ENCODE results near the gene IQCK.

IQCK gene

DNA sequence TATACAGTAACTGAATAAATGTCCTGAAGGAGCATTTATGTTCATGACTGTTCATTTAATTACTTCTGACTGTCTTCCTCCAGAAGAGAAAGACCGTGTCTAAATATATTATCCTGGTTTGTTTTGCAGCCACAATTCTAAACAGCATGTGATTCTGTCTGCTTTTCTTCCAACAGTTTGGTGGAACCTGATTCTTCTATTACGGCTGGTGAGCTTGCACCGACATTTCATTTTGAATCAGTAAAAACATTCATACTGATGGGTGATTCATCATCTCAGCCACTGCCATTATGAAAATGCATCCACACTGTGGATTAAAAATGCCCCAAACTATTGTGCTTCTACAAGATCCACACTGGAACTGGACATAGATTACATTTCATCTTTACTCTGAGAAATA, 17.0 kb upstream of the IQCK start:
- no peaks in the 10 kb centered on the region for H3K9me3 ChIP-seq (replicated peaks; ENCODE audit: low read length)
- H3K9ac ChIP-seq (ENCODE audit: low read depth, low read length), result no peak overlapping the region
- H3K36me3 ChIP-seq (ENCODE audit: insufficient read depth, low read length), result peaks cover 75% of the 10 kb centered on the region
- H3K4me1 ChIP-seq (ENCODE audit: control insufficient read depth, insufficient read depth, low read length), result peaks cover 34% of the 10 kb centered on the region
- no peak overlapping the region for H3K4me3 ChIP-seq (ENCODE audit: low read length)
- no peak overlapping the region for H3K4me2 ChIP-seq (ENCODE audit: low read length)
- no peaks in the 10 kb centered on the region for H3K27me3 ChIP-seq (ENCODE audit: control insufficient read depth, insufficient read depth, low read length)

DNA sequence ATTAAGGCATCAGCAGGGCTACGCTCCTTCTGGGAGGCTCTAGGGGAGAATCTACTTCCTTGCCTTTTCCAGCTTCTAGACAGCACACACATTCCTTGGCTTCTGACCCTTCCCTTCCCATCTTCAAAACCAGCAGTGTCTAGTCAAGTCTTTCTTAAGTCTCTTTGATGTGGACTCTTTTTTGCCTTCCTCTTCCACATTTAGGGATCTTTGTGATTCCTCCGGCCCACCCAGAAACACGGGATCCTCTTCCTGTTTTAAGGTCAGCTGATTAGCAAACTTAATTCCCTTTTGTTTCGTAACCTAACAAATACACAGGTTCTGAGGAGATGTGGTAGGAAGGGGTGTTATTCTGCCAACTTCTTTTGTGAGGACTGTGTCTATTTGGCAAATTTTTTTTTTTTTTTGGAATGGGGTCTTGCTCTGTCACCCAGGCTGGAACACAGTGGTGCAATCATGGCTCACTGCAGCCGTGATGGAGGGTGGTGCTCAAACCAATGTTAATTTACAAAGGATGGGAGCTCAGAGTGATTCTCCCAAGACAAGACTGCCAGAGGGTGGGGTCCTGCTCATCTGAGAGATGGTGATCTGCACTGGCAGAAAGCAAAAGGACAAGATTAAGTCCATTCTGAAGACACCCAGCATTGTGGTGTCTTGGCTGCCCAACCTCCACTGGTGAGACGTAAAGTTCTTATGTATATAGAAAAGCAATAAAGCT, 14.7 kb upstream of the IQCK start:
- Histone ChIP-seq H3K4me3 (ENCODE audit: low read length) (no peak overlapping the region), H3K4me2 (ENCODE audit: low read length) (no peak overlapping the region), H3K36me3 (ENCODE audit: insufficient read depth, low read length) (peaks cover 73% of the 10 kb centered on the region), H3K27me3 (ENCODE audit: control insufficient read depth, insufficient read depth, low read length) (no peaks in the 10 kb centered on the region), H3K9me3 (replicated peaks; ENCODE audit: low read length) (no peaks in the 10 kb centered on the region), H3K9ac (ENCODE audit: low read depth, low read length) (no peak overlapping the region), H3K4me1 (ENCODE audit: control insufficient read depth, insufficient read depth, low read length) (peaks cover 23% of the 10 kb centered on the region)

DNA sequence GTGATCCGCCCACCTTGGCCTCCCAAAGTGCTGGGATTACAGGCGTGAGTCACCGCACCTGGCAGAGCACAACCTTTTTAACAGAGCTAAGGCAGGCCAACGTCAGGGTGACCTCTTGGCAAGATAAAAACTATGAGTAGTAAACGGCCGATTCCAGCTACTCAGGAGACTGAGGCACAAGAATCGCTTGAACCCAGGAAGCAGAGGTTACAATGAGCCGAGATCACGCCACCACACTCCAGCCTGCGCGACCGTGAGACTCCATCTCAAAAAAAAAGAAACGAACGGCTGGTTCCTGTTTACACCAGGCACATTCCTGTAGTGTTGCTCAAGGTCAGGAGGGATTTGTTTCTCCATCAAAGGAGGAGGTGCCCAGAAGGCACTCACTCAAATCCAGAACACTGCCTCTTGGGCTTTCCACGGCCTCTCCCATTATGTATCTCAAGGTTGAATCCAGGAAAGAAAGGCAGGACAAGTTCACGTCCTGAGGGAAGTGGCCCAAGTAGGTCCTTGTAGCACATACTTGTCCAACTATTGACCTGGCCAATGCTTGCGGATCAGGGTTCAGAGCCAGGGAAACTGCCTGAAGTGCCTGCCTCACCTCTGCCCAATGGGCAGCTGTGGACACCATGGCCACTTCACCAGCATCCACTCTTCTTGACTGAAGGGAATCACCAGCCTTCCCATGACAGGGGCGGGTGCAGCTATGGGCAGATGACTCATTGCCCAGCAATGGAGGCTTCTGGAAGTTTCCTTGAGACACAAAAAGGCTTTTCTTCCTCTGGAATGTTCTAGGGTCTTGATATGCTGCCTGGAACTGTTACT, 13.5 kb upstream of the IQCK start:
- Histone ChIP-seq H3K9ac (ENCODE audit: low read depth, low read length) (no peak overlapping the region), H3K4me2 (ENCODE audit: low read length) (no peak overlapping the region), H3K9me3 (replicated peaks; ENCODE audit: low read length) (no peaks in the 10 kb centered on the region), H3K36me3 (ENCODE audit: insufficient read depth, low read length) (peaks cover 67% of the 10 kb centered on the region), H3K4me1 (ENCODE audit: control insufficient read depth, insufficient read depth, low read length) (peaks cover 23% of the 10 kb centered on the region), H3K27me3 (ENCODE audit: control insufficient read depth, insufficient read depth, low read length) (no peaks in the 10 kb centered on the region), H3K4me3 (ENCODE audit: low read length) (peak overlapping the region; percentile 12)

DNA sequence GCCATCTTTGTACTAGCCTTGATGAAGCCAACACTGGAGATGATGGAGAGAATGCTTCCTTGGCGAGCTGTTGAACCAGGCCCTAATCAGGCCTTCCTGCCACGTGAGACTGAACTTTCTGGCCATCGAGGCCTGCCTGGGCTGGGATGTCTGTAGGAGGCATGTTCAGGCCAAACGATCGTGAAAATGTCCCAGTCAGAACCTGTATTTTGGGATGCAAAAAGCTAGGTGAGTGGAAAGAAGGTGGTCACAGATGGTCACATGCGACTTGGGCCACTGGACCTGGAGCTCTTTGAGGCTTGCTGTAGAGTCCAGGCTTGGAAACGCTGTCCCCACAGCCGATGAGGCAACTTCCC, 12.9 kb upstream of the IQCK start:
- Histone ChIP-seq H3K27me3 (ENCODE audit: control insufficient read depth, insufficient read depth, low read length) (no peaks in the 10 kb centered on the region), H3K4me2 (ENCODE audit: low read length) (no peak overlapping the region), H3K4me3 (ENCODE audit: low read length) (peak overlapping the region; percentile 12), H3K4me1 (ENCODE audit: control insufficient read depth, insufficient read depth, low read length) (peaks cover 21% of the 10 kb centered on the region), H3K9ac (ENCODE audit: low read depth, low read length) (no peak overlapping the region), H3K9me3 (replicated peaks; ENCODE audit: low read length) (no peaks in the 10 kb centered on the region), H3K36me3 (ENCODE audit: insufficient read depth, low read length) (peaks cover 66% of the 10 kb centered on the region)

DNA sequence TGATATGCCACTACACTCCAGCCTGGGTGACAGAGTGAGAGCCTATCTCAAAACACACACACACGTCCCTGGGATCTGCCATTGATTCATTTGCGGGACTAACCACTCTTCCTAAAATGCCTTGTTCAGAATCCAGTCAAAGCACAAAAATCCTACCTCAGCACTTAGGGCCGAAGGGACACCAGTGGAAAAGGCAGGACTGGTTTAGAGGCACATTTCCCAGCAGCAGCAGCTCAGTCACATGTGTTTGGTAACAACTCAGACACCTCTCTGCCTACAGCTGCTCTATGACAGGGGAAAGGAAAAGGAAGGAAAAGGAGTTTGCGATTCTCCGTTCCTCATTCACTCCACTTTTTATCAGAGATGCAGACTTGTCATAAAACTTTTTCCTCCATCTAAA, 12.2 kb upstream of the IQCK start:
- H3K4me3 ChIP-seq (ENCODE audit: low read length), result no peak overlapping the region
- H3K27me3 ChIP-seq (ENCODE audit: control insufficient read depth, insufficient read depth, low read length), result no peaks in the 10 kb centered on the region
- H3K36me3 ChIP-seq (ENCODE audit: insufficient read depth, low read length), result peaks cover 64% of the 10 kb centered on the region
- no peak overlapping the region for H3K9ac ChIP-seq (ENCODE audit: low read depth, low read length)
- H3K4me2 ChIP-seq (ENCODE audit: low read length), result no peak overlapping the region
- no peaks in the 10 kb centered on the region for H3K9me3 ChIP-seq (replicated peaks; ENCODE audit: low read length)
- peaks cover 14% of the 10 kb centered on the region for H3K4me1 ChIP-seq (ENCODE audit: control insufficient read depth, insufficient read depth, low read length)

DNA sequence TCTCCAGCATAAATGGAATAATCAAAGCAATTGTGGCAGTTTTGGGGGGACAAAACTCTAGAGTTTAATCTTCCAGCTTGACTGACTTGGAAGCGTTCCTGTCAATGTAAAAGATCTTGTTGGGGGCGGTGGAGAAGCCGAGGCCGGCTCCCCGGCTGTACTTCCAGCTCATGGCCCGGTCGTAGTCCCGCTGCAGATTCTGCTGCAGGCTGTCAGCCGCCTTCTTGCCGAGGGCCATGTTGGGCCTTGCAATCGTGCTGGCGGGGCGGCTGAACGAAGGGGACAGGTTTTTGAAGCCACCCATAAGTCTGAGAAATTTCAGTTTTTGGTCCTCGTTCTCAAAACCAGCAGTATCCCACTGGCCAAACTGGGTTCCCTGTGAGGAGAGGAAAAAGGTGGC, 11.2 kb upstream of the IQCK start:
- no peak overlapping the region for H3K9ac ChIP-seq (ENCODE audit: low read depth, low read length)
- H3K4me2 ChIP-seq (ENCODE audit: low read length), result no peak overlapping the region
- H3K9me3 ChIP-seq (replicated peaks; ENCODE audit: low read length), result no peaks in the 10 kb centered on the region
- peaks cover 64% of the 10 kb centered on the region for H3K36me3 ChIP-seq (ENCODE audit: insufficient read depth, low read length)
- no peaks in the 10 kb centered on the region for H3K27me3 ChIP-seq (ENCODE audit: control insufficient read depth, insufficient read depth, low read length)
- no peak overlapping the region for H3K4me3 ChIP-seq (ENCODE audit: low read length)
- H3K4me1 ChIP-seq (ENCODE audit: control insufficient read depth, insufficient read depth, low read length), result peaks cover 9% of the 10 kb centered on the region

DNA sequence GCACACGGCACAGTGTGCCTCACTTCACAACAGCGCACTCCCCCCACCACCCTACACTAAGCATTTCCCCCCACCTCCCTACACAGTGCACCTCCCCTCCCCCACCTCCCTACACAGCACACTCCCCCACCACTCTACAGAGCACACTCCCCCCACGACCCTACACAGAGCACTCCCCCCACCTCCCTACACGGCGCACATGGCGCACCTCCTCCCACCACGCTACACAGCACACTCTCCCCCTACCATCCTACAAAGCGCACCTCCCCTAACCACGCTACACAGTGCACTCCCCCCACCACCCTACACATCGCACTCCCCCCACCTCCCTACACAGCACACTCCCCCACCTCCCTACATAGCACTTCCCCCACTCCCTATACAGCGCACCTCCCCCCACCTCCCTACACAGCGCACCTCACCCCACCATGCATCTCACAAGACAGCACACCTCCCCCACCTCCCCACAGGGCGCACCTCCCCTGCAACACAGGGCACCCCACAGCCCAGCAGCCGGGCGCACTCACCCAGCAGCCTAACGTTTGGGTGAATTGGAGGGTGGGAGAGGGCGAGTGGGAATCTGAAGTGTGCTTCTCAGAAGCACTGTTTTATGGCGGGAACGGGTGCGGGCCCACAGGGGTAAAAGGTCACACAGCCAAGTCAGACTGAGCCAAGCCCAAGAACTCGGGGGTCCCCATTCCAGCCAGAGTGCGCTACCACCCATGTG, 10.3 kb upstream of the IQCK start:
- Histone ChIP-seq H3K9ac (ENCODE audit: low read depth, low read length) (no peak overlapping the region), H3K27me3 (ENCODE audit: control insufficient read depth, insufficient read depth, low read length) (no peaks in the 10 kb centered on the region), H3K4me1 (ENCODE audit: control insufficient read depth, insufficient read depth, low read length) (peaks cover 9% of the 10 kb centered on the region), H3K4me3 (ENCODE audit: low read length) (no peak overlapping the region), H3K9me3 (replicated peaks; ENCODE audit: low read length) (no peaks in the 10 kb centered on the region), H3K4me2 (ENCODE audit: low read length) (no peak overlapping the region), H3K36me3 (ENCODE audit: insufficient read depth, low read length) (peaks cover 58% of the 10 kb centered on the region)

DNA sequence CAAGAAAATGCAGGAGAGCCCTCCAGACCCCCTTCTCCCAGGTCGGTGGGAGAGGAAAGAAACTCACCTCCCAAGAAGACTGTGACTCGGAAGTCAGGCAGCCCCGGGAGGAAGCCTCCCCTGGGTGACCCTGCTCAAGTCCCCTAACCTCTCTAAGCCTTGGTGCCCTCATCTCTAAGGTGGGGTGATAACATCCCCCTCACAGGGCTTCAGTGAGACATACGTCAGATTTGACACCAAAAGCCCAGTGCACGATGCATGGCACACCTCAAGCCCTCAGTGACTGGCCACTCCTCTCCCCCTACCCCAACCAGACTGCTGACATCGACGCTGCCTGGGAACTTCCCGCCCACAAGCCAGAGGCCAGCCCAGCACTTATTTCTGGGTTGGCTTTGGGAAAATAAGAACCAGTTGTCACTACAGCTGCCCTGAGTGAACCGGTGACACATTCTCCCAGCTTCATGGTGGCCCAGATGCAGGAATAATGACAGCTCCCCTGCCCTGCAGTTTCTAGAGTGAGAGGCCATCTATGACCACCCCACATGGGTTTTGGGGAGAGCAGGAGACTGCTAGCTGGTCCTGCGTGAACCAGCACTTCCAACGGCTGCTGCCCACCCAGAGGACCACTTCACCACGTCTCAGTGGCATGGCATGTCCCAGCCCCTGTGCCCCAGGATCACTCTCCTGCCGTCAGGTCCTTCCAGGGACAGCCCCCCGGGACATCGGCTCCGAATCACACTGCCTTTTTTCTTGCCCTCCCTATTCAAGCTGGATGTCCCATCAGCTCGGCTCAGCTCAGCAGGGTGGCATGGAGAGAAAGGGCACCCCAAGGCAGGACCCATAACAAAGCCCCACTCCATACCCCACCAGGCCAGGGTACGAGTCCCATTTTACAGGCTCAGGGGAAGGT, 9.5 kb upstream of the IQCK start:
- Histone ChIP-seq H3K4me3 (ENCODE audit: low read length) (no peak overlapping the region), H3K4me1 (ENCODE audit: control insufficient read depth, insufficient read depth, low read length) (peaks cover 9% of the 10 kb centered on the region), H3K4me2 (ENCODE audit: low read length) (no peak overlapping the region), H3K36me3 (ENCODE audit: insufficient read depth, low read length) (peaks cover 53% of the 10 kb centered on the region), H3K9ac (ENCODE audit: low read depth, low read length) (no peak overlapping the region), H3K27me3 (ENCODE audit: control insufficient read depth, insufficient read depth, low read length) (no peaks in the 10 kb centered on the region), H3K9me3 (replicated peaks; ENCODE audit: low read length) (no peaks in the 10 kb centered on the region)

DNA sequence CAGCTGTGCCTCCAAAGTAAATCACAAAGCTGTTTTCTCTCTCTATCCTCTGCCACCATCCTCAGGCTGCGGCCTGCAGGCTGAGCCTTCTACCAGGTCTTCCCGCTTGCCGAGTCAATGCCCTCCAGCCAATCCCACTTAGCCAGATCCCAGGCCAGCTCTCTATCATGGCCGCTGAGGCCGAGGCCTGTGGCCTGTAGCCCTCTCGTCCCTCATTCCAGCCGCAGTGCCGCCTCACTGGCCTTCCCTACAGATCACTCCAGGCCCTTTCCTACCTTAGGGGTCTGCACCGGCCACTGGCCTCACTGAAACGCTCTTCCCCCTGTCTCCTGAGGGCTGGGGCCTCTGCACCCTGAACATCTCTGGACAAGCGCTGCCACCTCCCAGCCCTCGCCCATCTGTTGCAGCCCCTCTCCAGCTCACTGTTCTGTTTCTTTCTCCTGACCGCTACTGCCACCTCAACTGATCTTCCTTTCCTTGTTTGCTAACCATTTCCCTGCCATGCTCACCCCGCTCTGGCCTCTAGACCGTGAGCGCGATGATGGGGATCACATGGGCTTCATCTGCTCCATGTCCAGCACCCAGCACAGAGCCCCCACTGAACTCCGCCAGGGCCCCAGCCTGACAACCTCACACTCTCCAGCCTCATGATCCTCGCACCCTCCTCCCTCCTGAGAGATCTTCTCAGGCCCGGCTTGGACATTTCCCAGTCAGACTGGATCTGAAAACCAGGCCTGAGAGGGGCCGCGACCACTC, 8.5 kb upstream of the IQCK start:
- peaks cover 7% of the 10 kb centered on the region for H3K4me1 ChIP-seq (ENCODE audit: control insufficient read depth, insufficient read depth, low read length)
- H3K9me3 ChIP-seq (replicated peaks; ENCODE audit: low read length), result no peaks in the 10 kb centered on the region
- no peak overlapping the region for H3K4me3 ChIP-seq (ENCODE audit: low read length)
- H3K27me3 ChIP-seq (ENCODE audit: control insufficient read depth, insufficient read depth, low read length), result no peaks in the 10 kb centered on the region
- H3K4me2 ChIP-seq (ENCODE audit: low read length), result no peak overlapping the region
- no peak overlapping the region for H3K9ac ChIP-seq (ENCODE audit: low read depth, low read length)
- peaks cover 51% of the 10 kb centered on the region for H3K36me3 ChIP-seq (ENCODE audit: insufficient read depth, low read length)

DNA sequence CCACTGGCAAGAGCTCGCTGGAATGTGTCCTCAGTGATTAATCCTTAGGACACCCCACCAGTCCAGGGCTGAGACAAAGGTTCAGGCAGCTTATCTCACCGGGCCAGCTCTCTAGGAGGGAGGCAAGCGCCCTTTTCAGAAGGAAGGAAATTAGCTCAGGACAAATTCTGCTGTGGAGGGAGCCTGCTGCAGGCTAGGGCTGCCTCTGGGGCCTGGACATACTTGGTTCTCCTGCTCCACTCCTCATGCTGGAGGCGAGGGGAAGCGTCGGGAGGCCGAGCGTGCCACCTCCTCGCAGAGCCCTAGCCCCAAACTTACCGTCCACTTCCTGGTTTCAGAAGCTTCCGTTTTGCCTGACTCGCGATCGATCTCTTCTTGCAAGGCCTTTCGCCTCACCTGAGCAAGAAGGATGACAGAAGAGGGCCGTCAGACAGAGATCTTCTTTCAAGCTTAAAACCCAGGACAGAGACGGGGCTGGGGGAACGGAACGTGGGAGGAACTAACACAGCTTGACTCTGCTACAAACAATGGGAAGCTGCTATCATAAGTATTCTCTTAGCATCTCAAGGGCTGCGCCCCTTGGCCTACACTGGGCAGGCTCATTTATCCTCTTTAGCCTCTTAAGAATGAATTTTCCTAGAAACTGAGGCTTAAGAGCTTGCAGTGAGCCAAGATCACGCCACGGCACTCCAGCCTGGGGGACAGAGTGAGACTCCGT, 7.7 kb upstream of the IQCK start:
- no peak overlapping the region for H3K9ac ChIP-seq (ENCODE audit: low read depth, low read length)

More for the DNA sequence above, 7.7 kb upstream of the IQCK start:
- no peaks in the 10 kb centered on the region for H3K4me1 ChIP-seq (ENCODE audit: control insufficient read depth, insufficient read depth, low read length)
- no peak overlapping the region for H3K4me2 ChIP-seq (ENCODE audit: low read length)
- H3K27me3 ChIP-seq (ENCODE audit: control insufficient read depth, insufficient read depth, low read length), result no peaks in the 10 kb centered on the region
- no peaks in the 10 kb centered on the region for H3K9me3 ChIP-seq (replicated peaks; ENCODE audit: low read length)
- no peak overlapping the region for H3K4me3 ChIP-seq (ENCODE audit: low read length)
- H3K36me3 ChIP-seq (ENCODE audit: insufficient read depth, low read length), result peaks cover 44% of the 10 kb centered on the region

Data from skeletal muscle satellite cell (primary cell).